GM23248 (cell line): ENCODE data around the gene CLCN7.

Experiments used
- EZH2 ChIP-seq: fragments of 200-600 bp; sonication (generic); IDR thresholded peaks from 2 replicates; pipeline ENCODE4 v1.6.1; 2018; ENCODE audit warnings: antibody characterized with exemption, mild to moderate bottlenecking; ENCODE audit not compliant: insufficient read depth, poor library complexity, severe bottlenecking
- EZH2phosphoT487 ChIP-seq: fragments of 200-600 bp; sonication (generic); IDR thresholded peaks from 2 replicates; pipeline ENCODE4 v1.6.1; 2018; ENCODE audit warnings: antibody characterized with exemption, moderate library complexity, mild to moderate bottlenecking, low read depth; ENCODE audit not compliant: insufficient read depth

DNA sequence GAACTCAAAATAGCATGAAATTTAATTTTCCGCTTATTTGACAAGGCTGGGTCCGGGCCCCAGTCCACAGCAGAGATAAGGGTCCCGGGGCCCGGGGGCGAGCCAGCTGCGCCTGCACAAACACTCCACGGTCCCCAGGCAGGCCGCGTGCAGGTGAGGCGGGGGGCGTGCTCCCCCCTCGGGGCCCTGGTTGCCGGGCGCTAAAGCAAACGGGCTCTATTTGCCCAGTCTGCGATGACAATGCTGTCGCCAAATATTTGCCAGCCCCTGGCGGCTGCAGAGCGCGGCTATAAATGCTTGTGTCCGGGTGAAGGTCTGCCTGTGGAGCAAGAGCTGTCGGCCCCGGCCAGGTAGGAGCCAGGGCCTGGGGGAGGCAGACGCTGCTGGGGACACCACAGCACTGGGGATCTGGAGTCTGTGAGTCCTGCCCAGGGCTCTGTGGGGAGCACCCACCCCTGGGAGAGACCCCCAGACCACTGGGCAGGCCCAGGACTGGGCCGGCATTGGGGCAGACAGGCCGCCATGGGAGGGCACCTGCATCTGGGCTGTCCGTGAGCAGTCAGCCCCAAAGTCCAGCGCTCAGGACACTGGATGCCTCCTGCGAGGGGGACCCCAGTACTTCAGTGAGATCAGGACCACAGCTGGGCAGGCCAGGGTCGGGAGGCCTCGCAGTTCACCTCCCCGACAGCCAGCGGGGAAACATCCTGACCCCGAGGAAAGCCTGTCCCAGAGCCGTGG, 43.9 kb downstream of the CLCN7 start, which contains the start of gene PERCC1:
- TF ChIP-seq EZH2phosphoT487 (no peak), EZH2 (no peak)
